NB4 (cell line): ENCODE measurements around the gene HIC1.

ENCODE experiments used
- CTCF ChIP-seq: IDR thresholded peaks from one replicate; pipeline ENCODE4 v1.5.1; 2012; ENCODE audit warnings: low read depth, low read length
- POLR2A ChIP-seq: IDR thresholded peaks from 2 replicates; pipeline ENCODE4 v1.6.1; 2011; ENCODE audit warnings: mild to moderate bottlenecking; ENCODE audit not compliant: insufficient read length; ENCODE audit errors: extremely low read depth

GRCh38 chr17:2051933-2052559, 2.9 kb upstream of the HIC1 start:
- TF ChIP-seq CTCF = no peak
- no peak for TF ChIP-seq POLR2A
